ENCODE measurements around the gene SLC25A11.
"Not testable (repeated sequence)": the region's sequence is repeated elsewhere in the genome, so short reads cannot be mapped to it uniquely, and the experiment has no call there.

Gene SLC25A11

GRCh38 chr17:4931963-4932362 is 7.9 kb downstream of the SLC25A11 start, which contains the start of gene GP1BA:
GP1BA (plus strand) TSS chr17:4932277; CDS start chr17:4932605, 328 bp downstream.
- H3K4me3 ChIP-seq, result no peak within 1 kb of the TSS
- H3K27ac ChIP-seq, result no peak within 1 kb of the TSS
- no peak for TF ChIP-seq CTCF (IDR thresholded peaks at IDR 0.05)
- DNase-seq (ENCODE audit: low spot score), result no peak

GRCh38 chr17:4928881-4929280 is 11.0 kb downstream of the SLC25A11 start:
- DNase-seq (ENCODE audit: low spot score), result no peak
- H3K27ac ChIP-seq, result no peak overlapping the region

GRCh38 chr17:4926577-4927335 is 13.1 kb downstream of the SLC25A11 start:
- not testable (repeated sequence) for DNase-seq (ENCODE audit: low spot score); H3K27ac ChIP-seq

More at GRCh38 chr17:4928881-4929280, 11.0 kb downstream of the SLC25A11 start:
- H3K4me3 ChIP-seq, result no peak overlapping the region
- TF ChIP-seq CTCF (IDR thresholded peaks at IDR 0.05), result no peak

GRCh38 chr17:4921320-4921719 is 18.5 kb downstream of the SLC25A11 start:
- no peak for DNase-seq (ENCODE audit: low spot score)
- TF ChIP-seq CTCF (IDR thresholded peaks at IDR 0.05), result no peak
- Histone ChIP-seq H3K27ac (no peak overlapping the region), H3K4me3 (no peak overlapping the region)

More at GRCh38 chr17:4926577-4927335, 13.1 kb downstream of the SLC25A11 start:
- not testable (repeated sequence) for H3K4me3 ChIP-seq

- Histone ChIP-seq H3K27ac (no peak overlapping the region), H3K4me3 (no peak overlapping the region)
- TF ChIP-seq CTCF (IDR thresholded peaks at IDR 0.05), result no peak
- no peak for DNase-seq (ENCODE audit: low spot score)
Observed at GRCh38 chr17:4920351-4921048, 19.3 kb downstream of the SLC25A11 start.

- Histone ChIP-seq H3K4me3 (no peak overlapping the region), H3K27ac (no peak overlapping the region)
- no peak for DNase-seq (ENCODE audit: low spot score)
- TF ChIP-seq CTCF (IDR thresholded peaks at IDR 0.05), result no peak
Observed at GRCh38 chr17:4919511-4920047, 20.3 kb downstream of the SLC25A11 start.

DNA sequence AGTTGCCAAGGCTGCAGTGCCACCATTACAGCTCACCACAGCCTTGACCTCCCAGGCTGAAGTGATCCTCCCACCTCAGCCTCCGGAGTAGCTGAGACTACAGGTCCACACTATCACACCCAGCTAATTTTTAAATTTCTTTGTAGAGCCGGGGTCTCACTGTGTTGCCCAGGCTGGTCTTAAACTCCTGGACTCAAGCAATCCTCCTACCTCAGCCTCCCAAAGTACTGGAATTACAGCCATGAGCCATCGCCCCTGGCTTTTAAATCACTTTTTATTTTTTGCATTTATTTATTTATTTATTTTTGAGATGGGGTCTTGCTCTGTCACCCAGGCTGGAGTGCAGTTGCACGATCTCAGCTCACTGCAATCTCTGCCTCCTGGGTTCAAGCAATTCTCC is 25.3 kb downstream of the SLC25A11 start:
- not testable (repeated sequence) for H3K27ac ChIP-seq; DNase-seq (ENCODE audit: low spot score); H3K4me3 ChIP-seq

DNA sequence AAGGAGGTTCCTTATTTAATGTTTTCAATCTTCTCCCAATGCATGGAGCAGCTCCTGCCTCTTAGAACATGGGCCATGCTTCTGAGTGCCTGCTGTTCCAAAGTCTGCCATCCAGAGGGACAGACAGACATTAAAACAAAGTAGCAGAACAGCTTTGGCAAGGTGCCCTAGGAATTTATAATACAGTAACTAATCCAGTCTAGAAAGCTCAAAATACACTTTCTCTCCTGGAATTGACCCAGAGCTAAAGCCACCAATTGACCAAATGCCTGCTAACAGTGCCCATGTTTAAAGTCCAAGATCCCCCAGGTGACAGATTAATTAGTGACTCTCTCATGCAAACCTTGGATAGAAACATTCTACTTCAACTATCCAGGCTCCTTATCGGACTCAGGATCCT is 25.9 kb downstream of the SLC25A11 start:
- no peak for TF ChIP-seq CTCF (IDR thresholded peaks at IDR 0.05)
- no peak overlapping the region for H3K27ac ChIP-seq
- DNase-seq (ENCODE audit: low spot score), result no peak

More for the DNA sequence above, 25.9 kb downstream of the SLC25A11 start:
- no peak overlapping the region for H3K4me3 ChIP-seq
